GM19468 (cell line): ENCODE measurements around the gene GSE1.

Experiments used
- ATAC-seq: cut with Tn5 transposase; IDR thresholded peaks from one replicate; pipeline ENCODE4 v1.9.1; 2021; ENCODE audit warnings: mild to moderate bottlenecking, moderate library complexity, moderate number of reproducible peaks; ENCODE audit not compliant: unreplicated experiment; ENCODE audit errors: extremely low read depth

The GSE1 gene

GRCh38 chr16:85628265-85628556 lies 15.1 kb downstream of the GSE1 start:
- ATAC-seq: no peak

DNA sequence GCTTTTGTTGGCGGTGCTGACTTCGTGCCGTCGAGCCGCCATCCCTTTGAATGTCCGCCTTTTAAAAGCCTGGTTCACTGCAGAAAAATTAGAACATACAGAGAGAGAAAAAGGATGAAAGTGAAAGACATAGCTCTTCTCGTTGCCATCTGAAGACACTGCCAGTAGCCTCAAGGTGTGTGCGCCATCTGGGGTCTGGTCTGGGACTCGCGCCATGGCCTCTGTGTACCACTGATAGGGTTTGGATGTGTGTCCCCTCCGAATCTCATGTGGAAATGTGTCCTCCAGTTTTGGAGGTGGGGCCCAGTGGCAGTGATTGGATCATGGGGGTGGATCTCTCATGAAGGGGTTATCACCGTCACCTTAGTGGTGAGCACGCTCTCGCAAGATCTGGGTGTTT lies 15.5 kb downstream of the GSE1 start:
- no peak for ATAC-seq

- no peak for ATAC-seq
These were observed 16.2 kb downstream of the GSE1 start for GRCh38 chr16:85629326-85629725.

DNA sequence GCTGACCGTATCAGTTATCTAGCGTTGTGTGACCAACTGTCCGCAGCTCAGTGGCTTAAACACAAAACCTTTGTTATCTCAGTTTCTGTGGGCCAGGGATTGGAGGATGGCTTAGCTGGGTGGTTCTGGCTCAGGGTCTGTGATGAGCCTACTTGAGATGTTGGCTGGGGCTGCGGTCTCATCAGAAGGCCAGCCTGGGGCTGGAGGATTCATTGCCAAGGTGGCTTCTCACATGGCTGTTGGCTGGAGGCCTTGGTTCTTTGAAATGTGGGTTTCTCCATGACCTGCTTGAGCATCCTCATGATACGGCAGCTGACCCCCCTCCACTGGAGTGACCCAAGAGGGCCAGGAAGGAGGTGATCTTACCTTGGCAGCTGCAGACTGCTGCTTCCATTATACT lies 16.7 kb downstream of the GSE1 start:
- no peak for ATAC-seq

DNA sequence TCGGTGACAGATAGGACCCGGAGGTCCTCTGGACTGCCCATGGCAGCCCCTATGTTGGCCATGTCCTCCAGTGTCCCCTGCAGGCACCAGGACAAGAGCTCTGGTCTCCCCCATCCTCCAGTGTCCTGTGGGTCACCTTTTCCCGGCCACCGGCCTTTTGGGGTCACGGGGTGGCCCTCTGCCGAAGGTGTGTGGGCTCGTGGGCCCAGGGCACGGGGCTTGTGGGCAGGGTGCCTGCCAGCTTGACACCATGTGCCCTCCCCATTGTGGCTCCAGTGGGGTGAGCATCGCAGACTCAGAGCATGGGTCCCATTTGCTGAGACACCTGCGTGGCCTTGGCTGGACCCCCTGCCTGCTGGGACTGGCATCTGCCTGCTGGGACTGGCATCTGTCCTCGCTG lies 18.1 kb downstream of the GSE1 start:
- ATAC-seq: no peak

- ATAC-seq: no peak
These were observed 18.8 kb downstream of the GSE1 start for GRCh38 chr16:85631802-85632393.

GRCh38 chr16:85632709-85633437 lies 19.8 kb downstream of the GSE1 start:
- no peak for ATAC-seq

- no peak for ATAC-seq
These were observed 20.3 kb downstream of the GSE1 start for GRCh38 chr16:85633438-85633743.

DNA sequence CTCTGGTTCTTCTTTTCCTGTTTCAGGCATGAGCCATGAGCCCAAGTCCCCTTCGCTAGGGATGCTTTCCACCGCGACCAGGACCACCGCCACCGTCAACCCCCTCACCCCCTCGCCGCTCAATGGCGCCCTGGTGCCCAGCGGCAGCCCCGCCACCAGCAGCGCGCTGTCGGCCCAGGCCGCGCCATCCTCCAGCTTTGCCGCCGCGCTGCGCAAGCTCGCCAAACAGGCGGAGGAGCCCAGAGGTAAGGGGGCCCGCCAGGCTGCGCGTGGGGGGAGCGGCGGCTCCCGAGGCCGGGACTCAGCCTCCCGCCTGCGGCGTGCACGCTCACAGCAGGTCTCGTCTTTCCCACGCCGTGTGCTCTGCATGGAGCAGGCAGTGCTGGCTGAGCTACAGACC lies 20.8 kb downstream of the GSE1 start:
- no peak for ATAC-seq

DNA sequence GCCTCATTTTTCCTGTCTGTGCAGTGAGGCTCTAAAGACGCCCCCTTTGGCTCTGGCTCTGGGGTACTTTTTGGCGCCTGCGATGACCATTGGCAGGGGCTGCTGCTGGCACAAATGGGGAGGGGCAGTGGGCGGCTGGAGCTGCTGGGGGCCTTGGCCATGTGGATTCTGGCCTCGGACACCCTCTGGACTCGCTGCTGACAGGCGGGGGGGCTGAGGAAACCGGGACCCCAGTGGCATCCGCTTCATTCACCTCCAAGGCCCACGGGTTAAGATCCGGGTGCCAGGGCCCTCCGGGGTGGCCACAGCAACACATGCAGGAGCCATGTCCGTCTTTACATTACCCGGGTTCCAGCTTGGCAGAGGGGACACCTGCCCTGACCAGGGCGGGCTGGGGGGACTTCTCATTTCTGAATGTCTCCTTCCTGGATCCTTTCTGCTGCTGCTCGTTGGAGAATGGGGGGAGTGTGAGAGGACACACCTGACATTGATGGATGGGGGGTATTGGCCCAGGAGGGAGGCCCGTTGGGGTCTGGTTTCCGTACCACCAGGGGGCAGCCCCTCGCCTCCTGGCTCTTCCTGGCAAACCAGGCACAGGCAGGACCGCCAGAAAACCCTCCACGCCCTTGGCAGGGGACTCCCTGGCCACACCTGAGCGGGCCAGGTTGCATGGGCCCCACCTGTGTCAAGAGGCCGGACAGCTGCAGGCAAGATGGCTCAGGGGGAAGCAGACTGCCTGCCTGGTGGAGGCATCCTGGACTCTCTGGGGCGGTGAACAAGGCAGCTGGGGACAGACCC lies 21.8 kb downstream of the GSE1 start:
- ATAC-seq: no peak

GRCh38 chr16:85635545-85636140 lies 22.5 kb downstream of the GSE1 start:
- ATAC-seq: no peak

GRCh38 chr16:85636234-85636812 lies 23.2 kb downstream of the GSE1 start:
- no peak for ATAC-seq

DNA sequence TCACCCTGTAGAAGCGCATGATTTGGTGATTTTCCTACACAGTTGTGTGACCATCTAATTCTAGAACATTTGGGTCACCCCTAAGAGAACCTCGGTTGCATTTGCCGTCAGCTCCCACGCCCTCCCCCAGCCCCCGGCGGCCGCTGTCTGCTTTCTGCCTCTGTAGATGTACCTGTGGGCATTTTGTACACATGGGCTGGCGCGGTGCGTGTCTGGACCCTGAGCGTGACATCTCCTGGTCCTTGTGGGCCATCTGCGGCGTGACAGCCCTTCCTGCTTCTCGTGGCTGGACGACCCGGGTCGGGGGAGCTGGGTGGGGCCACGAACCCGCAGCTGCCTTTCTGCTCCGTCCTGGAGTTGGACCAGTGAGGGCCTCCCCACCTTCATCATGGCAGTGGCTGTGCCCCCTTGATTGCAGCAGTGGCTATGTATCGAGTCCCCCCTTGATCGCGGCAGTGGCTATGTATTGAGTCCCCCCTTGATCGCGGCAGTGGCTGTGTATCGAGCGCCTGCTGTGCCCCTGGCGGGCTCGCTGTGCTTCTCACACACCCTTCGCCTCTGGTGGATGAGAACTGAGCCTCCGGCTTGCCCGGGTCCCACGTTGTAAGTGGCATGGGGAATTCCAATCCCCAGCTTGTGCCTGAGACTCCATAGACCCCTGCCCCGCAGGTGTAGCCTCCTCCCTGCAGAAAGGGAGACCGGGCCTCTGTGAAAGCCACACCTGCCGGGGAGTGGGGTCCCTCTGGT lies 24.1 kb downstream of the GSE1 start:
- ATAC-seq: no peak

- ATAC-seq: no peak
These were observed 24.9 kb downstream of the GSE1 start for GRCh38 chr16:85637808-85638647.

- ATAC-seq: no peak
These were observed 25.7 kb downstream of the GSE1 start for GRCh38 chr16:85638695-85639409.

DNA sequence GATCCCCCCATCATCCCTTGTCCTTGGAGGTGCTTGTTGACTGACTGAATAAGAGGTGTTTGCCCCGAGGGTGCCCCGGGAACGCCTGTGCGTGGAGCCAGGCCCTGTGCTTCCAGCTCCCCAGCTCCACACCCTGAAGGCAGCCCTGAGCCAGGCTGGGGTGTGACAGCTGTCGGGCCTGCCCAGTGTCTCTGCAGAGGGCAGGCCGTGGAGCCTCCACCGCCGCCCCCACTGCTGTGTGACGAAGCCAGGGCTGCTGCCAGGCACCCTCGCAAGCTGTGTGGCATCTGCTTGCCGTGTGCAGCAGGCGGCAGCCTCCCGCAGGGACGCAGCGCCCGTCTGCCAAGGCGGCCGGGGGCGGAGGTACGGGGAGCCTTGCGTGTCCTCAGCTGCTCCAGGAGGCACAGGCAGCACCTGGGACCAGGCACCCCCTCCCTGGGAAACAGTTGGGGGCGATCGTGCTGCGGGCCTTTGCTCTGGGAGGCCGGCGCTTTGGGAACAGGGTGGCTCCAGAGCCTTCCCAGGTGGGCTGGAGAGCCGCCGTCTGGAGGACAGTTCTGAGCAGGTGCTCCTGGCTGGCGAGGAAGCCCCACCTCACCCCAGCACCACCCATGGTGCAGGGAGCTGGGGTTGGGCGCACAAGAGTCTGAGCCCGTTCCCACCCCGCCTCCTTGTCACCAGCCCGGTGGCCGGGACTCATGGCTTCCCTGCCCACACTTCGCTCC lies 26.6 kb downstream of the GSE1 start:
- no peak for ATAC-seq

GRCh38 chr16:85640254-85640558 lies 27.1 kb downstream of the GSE1 start:
- no peak for ATAC-seq

DNA sequence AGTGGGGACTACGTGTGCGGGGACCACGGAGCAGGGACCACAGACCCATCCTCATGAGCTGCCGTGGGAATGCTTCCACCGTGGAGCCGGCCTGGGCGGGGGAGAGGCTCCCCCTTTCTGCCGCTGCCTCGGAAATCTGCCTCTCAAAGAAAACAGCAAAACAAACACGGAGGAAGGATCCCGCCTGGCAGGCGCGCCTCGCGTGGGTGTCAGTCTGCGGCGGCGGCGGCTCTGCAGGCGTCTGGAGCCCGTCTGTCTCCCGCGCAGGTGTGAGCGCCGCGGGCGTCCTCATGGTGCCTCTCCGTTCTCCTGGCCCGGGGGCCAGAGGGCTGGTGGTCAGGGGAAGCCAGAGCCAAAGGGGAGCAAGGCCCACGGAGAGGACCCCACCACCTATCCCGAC lies 27.5 kb downstream of the GSE1 start:
- ATAC-seq: no peak
